ENCODE measurements around the gene WDR91. TPM values are rescaled to one million over a fixed set of nuclear protein-coding genes. Genes with fewer than 3 reads are reported as not detected.

The WDR91 gene
- total RNA-seq, 1 experiment from 2014 or later: 8.8 TPM

DNA sequence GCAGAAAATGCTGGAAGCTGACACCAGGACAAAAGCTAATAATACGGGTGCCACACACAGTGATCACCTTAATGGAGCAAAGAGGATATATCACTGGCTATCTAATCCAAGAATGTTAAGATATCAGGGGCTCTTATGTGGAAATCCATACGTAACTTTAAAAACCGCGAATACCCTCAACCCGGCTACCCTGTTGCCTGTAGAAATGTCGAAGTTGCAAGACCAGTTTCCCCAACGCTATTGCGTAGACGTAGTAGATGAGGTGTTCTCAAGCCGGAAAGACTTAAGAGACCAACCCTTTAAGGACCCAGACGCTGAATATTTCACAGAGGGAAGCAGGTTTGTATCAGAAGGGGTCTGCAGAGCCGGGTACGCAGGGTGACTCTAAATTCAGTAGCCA lies 33.0 kb downstream of the WDR91 start:
- H3K27ac ChIP-seq (ENCODE audit: low read length): no peak overlapping the region
- peaks cover 17% of the 10 kb centered on the region; the same call in 1 of the 2 replicates for H3K9me3 ChIP-seq (ENCODE audit: control insufficient read depth, insufficient read depth, low read depth, low read length)
- POLR2A ChIA-PET: no interaction called here
- H3K36me3 ChIP-seq (ENCODE audit: control insufficient read depth, insufficient read depth, low read length): no peaks in the 10 kb centered on the region
- in situ Hi-C loops (cut with HindIII; ENCODE audit: low pct_unique_long_range_greater_than_20kb, low sequenced_read_pairs) (no loop called here), intact Hi-C loops (cut with micrococcal nuclease; ENCODE audit: unreplicated experiment) (loop anchor here (10.0 kb wide), 1 partner anchor 56 kb away; the partner anchor contains the start of gene STRA8)
- CTCF ChIA-PET: no interaction called here
- no peaks in the 10 kb centered on the region for H3K4me1 ChIP-seq (ENCODE audit: control insufficient read depth, insufficient read depth, low read length)
- no peak for DNase-seq (ENCODE audit: low read depth, low spot score)
- TF ChIP-seq SIN3A (IDR thresholded peaks at IDR 0.05; ENCODE audit: borderline replicate concordance, insufficient read depth, low read depth, low read length) (no peak), TCF7L2 (IDR thresholded peaks at IDR 0.05; ENCODE audit: low read depth, low read length) (no peak), POLR2AphosphoS5 (IDR thresholded peaks at IDR 0.05; ENCODE audit: low read depth, low read length) (no peak)
- TF ChIP-seq, protein P1, sequence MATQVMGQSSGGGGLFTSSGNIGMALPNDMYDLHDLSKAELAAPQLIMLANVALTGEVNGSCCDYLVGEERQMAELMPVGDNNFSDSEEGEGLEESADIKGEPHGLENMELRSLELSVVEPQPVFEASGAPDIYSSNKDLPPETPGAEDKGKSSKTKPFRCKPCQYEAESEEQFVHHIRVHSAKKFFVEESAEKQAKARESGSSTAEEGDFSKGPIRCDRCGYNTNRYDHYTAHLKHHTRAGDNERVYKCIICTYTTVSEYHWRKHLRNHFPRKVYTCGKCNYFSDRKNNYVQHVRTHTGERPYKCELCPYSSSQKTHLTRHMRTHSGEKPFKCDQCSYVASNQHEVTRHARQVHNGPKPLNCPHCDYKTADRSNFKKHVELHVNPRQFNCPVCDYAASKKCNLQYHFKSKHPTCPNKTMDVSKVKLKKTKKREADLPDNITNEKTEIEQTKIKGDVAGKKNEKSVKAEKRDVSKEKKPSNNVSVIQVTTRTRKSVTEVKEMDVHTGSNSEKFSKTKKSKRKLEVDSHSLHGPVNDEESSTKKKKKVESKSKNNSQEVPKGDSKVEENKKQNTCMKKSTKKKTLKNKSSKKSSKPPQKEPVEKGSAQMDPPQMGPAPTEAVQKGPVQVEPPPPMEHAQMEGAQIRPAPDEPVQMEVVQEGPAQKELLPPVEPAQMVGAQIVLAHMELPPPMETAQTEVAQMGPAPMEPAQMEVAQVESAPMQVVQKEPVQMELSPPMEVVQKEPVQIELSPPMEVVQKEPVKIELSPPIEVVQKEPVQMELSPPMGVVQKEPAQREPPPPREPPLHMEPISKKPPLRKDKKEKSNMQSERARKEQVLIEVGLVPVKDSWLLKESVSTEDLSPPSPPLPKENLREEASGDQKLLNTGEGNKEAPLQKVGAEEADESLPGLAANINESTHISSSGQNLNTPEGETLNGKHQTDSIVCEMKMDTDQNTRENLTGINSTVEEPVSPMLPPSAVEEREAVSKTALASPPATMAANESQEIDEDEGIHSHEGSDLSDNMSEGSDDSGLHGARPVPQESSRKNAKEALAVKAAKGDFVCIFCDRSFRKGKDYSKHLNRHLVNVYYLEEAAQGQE (IDR thresholded peaks at IDR 0.05; ENCODE audit: insufficient read depth in 1 of 2, low read depth in 2 of 2, low read length in 1 of 2): no peak
- TF ChIP-seq, protein P2, sequence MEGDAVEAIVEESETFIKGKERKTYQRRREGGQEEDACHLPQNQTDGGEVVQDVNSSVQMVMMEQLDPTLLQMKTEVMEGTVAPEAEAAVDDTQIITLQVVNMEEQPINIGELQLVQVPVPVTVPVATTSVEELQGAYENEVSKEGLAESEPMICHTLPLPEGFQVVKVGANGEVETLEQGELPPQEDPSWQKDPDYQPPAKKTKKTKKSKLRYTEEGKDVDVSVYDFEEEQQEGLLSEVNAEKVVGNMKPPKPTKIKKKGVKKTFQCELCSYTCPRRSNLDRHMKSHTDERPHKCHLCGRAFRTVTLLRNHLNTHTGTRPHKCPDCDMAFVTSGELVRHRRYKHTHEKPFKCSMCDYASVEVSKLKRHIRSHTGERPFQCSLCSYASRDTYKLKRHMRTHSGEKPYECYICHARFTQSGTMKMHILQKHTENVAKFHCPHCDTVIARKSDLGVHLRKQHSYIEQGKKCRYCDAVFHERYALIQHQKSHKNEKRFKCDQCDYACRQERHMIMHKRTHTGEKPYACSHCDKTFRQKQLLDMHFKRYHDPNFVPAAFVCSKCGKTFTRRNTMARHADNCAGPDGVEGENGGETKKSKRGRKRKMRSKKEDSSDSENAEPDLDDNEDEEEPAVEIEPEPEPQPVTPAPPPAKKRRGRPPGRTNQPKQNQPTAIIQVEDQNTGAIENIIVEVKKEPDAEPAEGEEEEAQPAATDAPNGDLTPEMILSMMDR (IDR thresholded peaks at IDR 0.05): no peak
- no peaks in the 10 kb centered on the region for H3K27me3 ChIP-seq (ENCODE audit: control insufficient read depth, insufficient read depth, low read length)
- BruUV-seq (replicated peaks): no TSS peak
- no peak overlapping the region for H3K4me3 ChIP-seq (ENCODE audit: low read depth in 2 of 2, low read length in 2 of 2)
- no peak for ATAC-seq

DNA sequence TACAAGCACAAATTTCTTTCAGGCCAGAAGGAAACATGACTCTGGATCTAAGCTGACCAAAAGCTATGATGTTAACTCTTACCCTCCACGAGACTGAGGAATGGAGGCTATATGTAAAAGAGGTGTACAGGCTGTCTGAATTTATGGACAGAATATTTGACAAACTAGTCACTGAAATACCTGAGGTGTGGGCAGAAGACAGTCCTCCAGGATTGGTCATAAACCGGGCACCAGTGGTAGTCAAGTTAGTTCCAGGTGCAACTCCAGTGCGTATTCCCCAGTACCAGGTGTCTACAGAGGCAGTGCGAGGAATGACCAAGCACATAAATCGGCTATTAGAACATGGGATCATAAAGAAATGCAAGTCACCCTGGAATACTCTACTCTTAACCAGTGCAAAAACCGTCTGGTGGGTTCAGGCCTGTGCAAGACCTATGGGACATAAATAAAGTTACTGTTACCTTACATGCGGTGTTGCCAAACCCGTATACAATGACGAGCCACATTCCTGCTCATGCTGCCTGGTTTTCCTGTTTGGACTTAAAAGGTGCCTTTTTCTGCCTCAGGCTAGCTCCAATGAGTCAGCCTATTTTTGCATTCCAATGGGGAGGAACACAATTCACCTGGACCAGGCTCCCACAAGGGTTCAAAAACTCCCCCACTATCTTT lies 34.2 kb downstream of the WDR91 start:
- Histone ChIP-seq H3K4me3 (ENCODE audit: low read depth in 2 of 2, low read length in 2 of 2) (no peak overlapping the region), H3K36me3 (ENCODE audit: control insufficient read depth, insufficient read depth, low read length) (no peaks in the 10 kb centered on the region), H3K9me3 (ENCODE audit: control insufficient read depth, insufficient read depth, low read depth, low read length) (peaks cover 17% of the 10 kb centered on the region; the same call in 1 of the 2 replicates), H3K27ac (ENCODE audit: low read length) (no peak overlapping the region), H3K27me3 (ENCODE audit: control insufficient read depth, insufficient read depth, low read length) (no peaks in the 10 kb centered on the region), H3K4me1 (ENCODE audit: control insufficient read depth, insufficient read depth, low read length) (no peaks in the 10 kb centered on the region)
- intact Hi-C loops (cut with micrococcal nuclease; ENCODE audit: unreplicated experiment) (loop anchor here (10.0 kb wide), 1 partner anchor 58 kb away; the partner anchor contains the start of gene STRA8), in situ Hi-C loops (cut with HindIII; ENCODE audit: low pct_unique_long_range_greater_than_20kb, low sequenced_read_pairs) (no loop called here)
- BruUV-seq (replicated peaks): no TSS peak
- DNase-seq (ENCODE audit: low read depth, low spot score) (no peak), ATAC-seq (no peak)
- CTCF ChIA-PET: no interaction called here
- POLR2A ChIA-PET: no interaction called here
- no peak for TF ChIP-seq POLR2AphosphoS5 (IDR thresholded peaks at IDR 0.05; ENCODE audit: low read depth, low read length)
- TF ChIP-seq, protein P2 (IDR thresholded peaks at IDR 0.05): no peak
- TF ChIP-seq TCF7L2 (IDR thresholded peaks at IDR 0.05; ENCODE audit: low read depth, low read length): no peak
- TF ChIP-seq SIN3A (IDR thresholded peaks at IDR 0.05; ENCODE audit: borderline replicate concordance, insufficient read depth, low read depth, low read length): no peak
- TF ChIP-seq, protein P1 (IDR thresholded peaks at IDR 0.05; ENCODE audit: insufficient read depth in 1 of 2, low read depth in 2 of 2, low read length in 1 of 2): no peak
